HG03457 (cell line): ENCODE data around the gene ZBTB7B.

ENCODE experiments used
- ATAC-seq: cut with Tn5 transposase; IDR thresholded peaks from one replicate; pipeline ENCODE4 v1.9.1; 2021; ENCODE audit warnings: moderate number of reproducible peaks; ENCODE audit not compliant: unreplicated experiment

ZBTB7B gene

GRCh38 chr1:155052439-155053395 lies 50.1 kb downstream of the ZBTB7B start:
- no peak for ATAC-seq

GRCh38 chr1:155053531-155054105 lies 51.0 kb downstream of the ZBTB7B start:
- ATAC-seq: no peak

GRCh38 chr1:155057104-155057503 lies 54.5 kb downstream of the ZBTB7B start:
- ATAC-seq: no peak

GRCh38 chr1:155057788-155058211 lies 55.2 kb downstream of the ZBTB7B start:
- no peak for ATAC-seq

GRCh38 chr1:155060736-155061135 lies 58.1 kb downstream of the ZBTB7B start:
- ATAC-seq: no peak

GRCh38 chr1:155061381-155062150 lies 59.0 kb downstream of the ZBTB7B start:
- no peak for ATAC-seq

GRCh38 chr1:155062151-155062686 lies 59.6 kb downstream of the ZBTB7B start:
- ATAC-seq: no peak

GRCh38 chr1:155062702-155063411 lies 60.3 kb downstream of the ZBTB7B start:
- no peak for ATAC-seq

- no peak for ATAC-seq
Measured at GRCh38 chr1:155063550-155064110, 61.0 kb downstream of the ZBTB7B start, which contains the start of gene EFNA4. Gene EFNA4 (plus strand): TSS chr1:155063740. CDS start chr1:155063824, 84 bp downstream.

- no peak for ATAC-seq
Measured at GRCh38 chr1:155064111-155064831, 61.7 kb downstream of the ZBTB7B start.

GRCh38 chr1:155064832-155065429 lies 62.3 kb downstream of the ZBTB7B start:
- no peak for ATAC-seq

- ATAC-seq: no peak
Measured at GRCh38 chr1:155066777-155067176, 64.2 kb downstream of the ZBTB7B start.
